ENCODE data around the gene FHAD1.

DNA sequence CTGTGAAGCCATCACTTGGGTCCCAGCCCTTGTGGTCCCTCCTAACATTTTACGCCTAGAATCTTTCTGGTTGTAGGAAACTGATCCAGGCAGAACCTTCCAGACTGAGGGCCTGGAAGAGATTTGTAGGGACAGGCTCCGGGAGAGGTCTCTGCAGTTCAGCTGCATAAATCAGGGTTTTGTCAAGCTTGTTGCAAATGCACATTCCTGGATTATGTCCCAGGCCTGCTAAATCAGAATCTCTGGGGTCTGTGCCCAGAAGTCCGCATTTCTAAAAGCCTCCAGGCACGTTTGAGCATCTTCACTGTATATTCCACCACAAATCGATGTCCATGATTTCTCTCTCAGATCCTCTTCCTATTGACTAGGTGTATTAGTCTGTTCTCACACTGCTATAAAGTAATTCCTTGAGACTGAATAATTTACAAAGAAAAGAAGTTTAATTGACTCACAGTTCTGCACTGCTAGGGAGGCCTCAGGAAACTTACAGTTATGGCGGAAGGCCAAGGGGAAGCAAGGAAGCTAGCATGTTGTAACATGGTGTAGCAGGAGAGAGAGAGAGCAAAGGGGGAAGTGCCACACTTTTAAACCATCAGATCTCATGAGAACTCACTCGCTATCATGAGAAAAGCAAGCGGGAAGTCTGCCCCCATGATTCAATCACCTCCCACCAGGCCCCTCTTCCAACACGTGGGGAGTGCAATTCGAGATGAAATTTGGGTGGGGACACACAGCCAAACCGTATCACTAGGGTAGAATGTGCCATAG is 1.2 kb upstream of the FHAD1 start:
- TF ChIP-seq POLR2AphosphoS5 (IDR thresholded peaks at IDR 0.05; ENCODE audit: insufficient read depth, low read depth, low read length), result no peak
- TF ChIP-seq, protein P1, sequence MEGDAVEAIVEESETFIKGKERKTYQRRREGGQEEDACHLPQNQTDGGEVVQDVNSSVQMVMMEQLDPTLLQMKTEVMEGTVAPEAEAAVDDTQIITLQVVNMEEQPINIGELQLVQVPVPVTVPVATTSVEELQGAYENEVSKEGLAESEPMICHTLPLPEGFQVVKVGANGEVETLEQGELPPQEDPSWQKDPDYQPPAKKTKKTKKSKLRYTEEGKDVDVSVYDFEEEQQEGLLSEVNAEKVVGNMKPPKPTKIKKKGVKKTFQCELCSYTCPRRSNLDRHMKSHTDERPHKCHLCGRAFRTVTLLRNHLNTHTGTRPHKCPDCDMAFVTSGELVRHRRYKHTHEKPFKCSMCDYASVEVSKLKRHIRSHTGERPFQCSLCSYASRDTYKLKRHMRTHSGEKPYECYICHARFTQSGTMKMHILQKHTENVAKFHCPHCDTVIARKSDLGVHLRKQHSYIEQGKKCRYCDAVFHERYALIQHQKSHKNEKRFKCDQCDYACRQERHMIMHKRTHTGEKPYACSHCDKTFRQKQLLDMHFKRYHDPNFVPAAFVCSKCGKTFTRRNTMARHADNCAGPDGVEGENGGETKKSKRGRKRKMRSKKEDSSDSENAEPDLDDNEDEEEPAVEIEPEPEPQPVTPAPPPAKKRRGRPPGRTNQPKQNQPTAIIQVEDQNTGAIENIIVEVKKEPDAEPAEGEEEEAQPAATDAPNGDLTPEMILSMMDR (IDR thresholded peaks at IDR 0.05; ENCODE audit: extremely low read depth in 1 of 2, insufficient read depth in 1 of 2, low read depth in 1 of 2, low read length in 2 of 2), result no peak
- no peak for TF ChIP-seq EZH2 (IDR thresholded peaks at IDR 0.05; ENCODE audit: borderline replicate concordance, low read depth, low read length, severe bottlenecking)
- no peak for TF ChIP-seq JUN (IDR thresholded peaks at IDR 0.05; ENCODE audit: borderline replicate concordance, insufficient read depth, insufficient read length, low read depth)
- no peak for TF ChIP-seq POLR2A (IDR thresholded peaks at IDR 0.05; ENCODE audit: low read depth, low read length)
- TF ChIP-seq, protein P2, sequence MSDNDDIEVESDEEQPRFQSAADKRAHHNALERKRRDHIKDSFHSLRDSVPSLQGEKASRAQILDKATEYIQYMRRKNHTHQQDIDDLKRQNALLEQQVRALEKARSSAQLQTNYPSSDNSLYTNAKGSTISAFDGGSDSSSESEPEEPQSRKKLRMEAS (IDR thresholded peaks at IDR 0.05; ENCODE audit: insufficient read depth, insufficient read length), result no peak
- no peak for TF ChIP-seq FOS (IDR thresholded peaks at IDR 0.05; ENCODE audit: borderline replicate concordance, insufficient read depth, low read length)
- no peak for TF ChIP-seq MYC (IDR thresholded peaks at IDR 0.05; ENCODE audit: low read depth, low read length)

All from endothelial cell of umbilical vein (primary cell).